ENCODE results near the gene MEOX1. TPM values are rescaled to one million over a fixed set of nuclear protein-coding genes. Genes with fewer than 3 reads are reported as not detected.
"Not testable (repeated sequence)": the region's sequence is repeated elsewhere in the genome, so short reads cannot be mapped to it uniquely, and the experiment has no call there.

The MEOX1 gene
- 0.47 and 0.49 TPM in 2 replicates for total RNA-seq

DNA sequence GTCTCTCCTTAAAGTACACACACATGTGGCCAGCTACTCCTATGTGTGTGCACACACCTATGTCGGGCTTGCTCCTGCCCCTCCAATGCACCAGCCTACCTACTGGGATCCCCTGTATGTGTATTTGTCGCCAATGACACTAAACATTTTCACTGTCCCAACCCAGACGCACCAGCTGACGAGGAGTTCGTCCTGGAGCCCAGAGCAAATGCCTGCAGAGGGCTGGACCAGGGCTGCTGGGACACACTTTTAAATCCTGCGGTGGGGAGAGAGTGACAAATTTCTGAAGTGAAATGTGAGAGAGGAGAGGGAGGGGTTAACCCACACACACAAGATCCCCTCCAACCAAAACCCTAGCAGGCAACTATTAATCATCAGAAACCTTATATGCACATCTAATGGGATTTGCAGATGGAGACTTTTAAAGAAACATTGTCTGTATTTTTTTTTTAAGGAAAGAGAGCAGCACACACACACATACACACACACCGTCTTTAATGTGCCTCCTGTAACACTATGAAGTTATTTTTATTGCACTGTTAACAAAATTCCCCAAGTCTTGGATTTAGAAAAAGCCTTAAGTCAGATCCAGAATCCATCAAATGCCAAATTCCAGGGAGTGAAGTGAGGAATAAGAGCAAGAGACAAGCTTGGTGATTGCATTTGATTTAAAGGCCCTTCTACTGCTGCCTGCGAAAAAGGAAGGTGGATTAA is at the start of gene MEOX1:
Gene MEOX1, minus strand, starts transcription at position 224 of the 714 bp plus-strand sequence. CDS start 388 bp downstream, outside the sequence.
- intact Hi-C loops (cut with micrococcal nuclease), result no loop called here

DNA sequence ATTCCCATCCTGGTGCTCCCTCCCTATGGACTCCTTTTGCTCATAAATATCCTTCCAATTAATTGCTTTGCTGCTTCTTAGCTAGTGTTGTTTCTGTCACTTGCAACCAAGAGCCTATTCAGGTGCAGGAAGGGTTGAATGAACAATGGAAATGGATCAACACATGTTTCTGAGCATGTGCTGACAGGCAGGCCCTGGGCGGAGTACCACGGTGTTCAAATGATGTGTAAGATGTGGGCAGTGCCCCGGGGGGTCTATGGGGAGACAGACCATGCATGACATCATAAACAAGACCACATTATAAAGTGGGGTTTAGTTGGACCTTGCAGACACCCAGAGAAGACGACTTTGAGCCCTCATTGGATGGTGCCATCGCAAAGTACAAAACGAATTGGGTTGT is 48.4 kb upstream of the MEOX1 start:
- intact Hi-C loops (cut with micrococcal nuclease), result no loop called here

DNA sequence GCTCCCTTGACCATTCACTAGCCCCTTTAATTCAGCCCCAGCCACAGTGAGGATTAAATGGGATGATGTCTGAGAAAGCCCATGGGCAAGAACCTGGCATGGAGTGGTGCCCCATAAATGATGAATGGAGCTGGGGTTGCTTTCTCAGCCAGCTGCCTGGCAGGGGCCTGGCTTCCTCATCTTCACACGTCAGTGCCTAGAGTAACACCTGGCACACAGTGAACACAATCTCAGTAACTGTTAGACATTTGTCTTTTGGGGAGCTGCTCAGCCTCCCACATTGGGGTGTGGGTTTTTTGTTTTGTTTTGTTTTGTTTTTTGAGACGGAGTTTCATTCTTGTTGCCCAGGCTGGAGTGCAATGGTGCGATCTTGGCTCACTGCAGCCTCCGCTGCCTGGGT is 47.5 kb upstream of the MEOX1 start:
- intact Hi-C loops (cut with micrococcal nuclease), result no loop called here

DNA sequence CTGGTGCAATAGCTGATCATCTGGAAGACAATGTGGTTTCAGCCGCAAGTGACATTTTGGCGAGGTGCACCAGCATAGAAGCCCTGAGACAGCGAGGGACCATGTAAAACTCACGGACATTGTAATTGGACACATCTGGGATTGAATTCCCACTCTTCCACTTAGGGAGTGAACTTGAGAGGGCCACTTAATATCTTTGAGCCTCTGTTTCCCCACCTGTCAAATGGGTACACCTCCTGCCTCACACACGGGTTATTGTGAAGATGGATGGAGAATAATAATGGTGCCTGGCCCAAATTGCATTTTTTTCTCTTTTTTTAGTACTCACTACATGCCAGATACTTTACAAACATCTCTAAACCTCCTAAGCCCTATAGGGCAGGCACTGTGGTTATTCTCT is 45.5 kb upstream of the MEOX1 start:
- intact Hi-C loops (cut with micrococcal nuclease), result no loop called here

DNA sequence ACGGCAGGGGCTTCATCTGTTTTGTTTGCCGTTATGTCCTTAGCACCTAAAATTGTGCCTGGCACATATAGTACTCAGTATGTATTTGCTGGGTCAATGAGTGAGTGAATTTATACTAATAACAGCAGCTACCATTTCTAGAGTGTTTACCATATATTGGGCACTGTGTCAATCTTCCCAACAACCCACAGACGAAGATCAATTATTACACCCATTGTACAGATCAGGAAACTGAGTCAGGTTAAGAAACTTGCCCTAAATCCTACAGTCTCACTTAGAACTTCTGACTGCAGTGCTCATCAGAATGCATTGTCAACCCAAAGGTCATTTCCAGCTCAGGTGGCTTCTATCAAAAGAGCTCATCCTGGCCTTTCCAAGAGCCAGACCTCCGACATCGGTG is 44.5 kb upstream of the MEOX1 start:
- intact Hi-C loops (cut with micrococcal nuclease), result no loop called here

DNA sequence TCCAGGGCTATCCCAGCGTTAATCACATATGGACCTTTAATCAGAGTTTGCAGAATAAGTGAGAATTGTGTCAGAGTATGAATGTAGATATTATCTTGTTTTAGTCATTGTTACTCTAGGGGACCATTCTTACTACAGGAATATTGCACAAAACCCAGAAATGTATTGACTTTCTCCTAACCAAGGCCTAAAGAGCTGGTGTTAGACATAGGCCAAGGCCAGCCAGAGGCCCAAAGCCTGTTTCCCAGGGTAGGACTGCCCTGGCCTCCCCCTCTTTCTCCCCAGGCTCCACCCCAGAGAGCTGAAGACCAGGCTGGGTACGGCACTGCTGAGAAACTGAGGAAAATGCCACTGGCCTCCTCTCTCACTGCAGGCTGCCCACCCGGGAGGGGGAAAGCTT is 41.9 kb upstream of the MEOX1 start:
- intact Hi-C loops (cut with micrococcal nuclease), result no loop called here

DNA sequence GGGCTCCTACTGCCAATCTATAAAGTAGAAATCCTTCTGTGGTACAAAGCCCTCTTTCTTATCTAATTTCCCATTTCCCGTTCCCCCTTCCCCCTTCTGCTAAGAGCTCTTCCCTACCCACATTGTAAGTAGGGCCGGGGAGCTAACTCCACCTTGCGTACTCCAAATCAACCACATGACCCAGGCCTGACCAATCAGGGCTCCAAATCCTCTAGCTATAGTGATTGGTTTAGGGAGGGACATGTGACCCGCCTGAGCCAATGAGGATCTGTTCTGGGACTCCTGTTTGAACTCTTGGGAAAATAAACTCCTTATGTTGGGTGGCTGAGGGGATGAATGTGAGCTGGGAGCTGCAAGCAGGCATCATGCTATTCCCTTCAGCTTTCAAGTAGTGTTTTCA is 40.9 kb upstream of the MEOX1 start:
- intact Hi-C loops (cut with micrococcal nuclease), result no loop called here

DNA sequence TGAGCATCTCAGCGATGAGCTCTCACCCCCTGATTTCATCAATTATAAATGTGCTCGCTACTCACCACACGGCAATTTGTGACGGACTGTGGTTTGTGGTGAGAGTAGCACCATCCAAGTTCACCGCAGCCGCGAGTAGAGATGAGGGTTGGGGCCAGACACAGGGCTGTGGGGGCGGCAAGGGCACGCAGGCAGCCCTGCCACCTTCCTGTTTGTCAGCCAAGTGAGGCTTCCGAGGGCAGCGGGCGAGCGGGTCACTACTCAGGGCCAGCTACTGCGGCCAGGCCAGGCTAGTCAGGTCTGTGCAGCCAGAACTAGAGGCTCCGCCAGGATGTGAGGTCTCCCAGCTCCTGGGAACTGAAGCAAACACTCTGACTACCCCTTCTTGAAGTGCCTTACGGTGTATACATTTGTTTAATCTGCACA is 39.6 kb upstream of the MEOX1 start:
- intact Hi-C loops (cut with micrococcal nuclease), result no loop called here

DNA sequence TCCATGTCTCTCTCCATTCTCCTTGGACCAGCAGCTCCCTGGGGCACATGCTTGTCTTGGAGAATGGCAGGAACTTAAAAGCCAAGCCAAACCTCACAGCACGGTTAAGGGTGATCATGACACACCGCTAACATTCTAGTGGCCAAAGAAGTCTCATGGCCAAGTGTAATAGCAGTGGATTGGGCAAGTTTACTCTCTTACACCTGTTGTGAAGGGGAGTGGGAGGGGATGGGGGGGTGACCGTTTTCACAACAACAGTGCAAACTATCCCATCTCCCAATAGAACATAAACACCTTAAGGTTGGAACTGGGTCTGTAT is 37.7 kb upstream of the MEOX1 start:
- intact Hi-C loops (cut with micrococcal nuclease), result no loop called here

DNA sequence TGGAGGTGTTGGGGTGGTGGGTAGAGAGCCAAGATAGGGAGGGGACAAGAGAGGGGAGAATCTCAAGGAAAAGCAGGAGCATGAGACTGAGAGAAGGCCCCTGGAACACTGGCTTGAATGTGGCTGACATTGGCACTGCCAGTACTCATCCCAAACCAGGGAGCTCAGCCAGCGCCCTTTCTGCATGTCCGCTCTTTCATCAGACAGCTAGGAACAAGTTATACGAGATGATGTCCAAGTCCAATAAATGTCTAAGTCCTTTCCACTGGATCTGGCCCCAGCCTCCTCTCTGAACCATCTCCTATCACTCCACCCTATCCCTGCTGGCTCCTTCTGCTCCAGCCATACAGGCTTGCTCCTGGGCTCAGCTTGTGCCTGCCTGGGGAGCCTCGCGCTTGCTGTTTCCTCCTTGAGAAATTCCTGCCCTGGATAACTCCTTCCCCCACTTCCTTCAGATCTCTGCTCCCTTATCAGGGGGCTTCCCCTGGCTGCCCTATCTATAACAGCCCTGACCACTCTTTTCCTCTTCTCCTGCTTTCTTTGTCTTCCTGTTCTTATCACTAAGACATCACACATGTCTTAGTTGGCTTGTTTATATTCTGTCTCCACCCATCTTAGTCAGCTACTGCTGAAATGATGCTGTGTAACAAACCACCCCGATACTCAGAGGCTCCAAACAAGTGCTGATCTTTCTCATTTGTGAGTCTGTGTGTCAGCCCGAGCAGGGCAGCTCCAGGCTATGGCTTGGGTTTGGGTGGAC is 37.1 kb upstream of the MEOX1 start:
- intact Hi-C loops (cut with micrococcal nuclease), result no loop called here

DNA sequence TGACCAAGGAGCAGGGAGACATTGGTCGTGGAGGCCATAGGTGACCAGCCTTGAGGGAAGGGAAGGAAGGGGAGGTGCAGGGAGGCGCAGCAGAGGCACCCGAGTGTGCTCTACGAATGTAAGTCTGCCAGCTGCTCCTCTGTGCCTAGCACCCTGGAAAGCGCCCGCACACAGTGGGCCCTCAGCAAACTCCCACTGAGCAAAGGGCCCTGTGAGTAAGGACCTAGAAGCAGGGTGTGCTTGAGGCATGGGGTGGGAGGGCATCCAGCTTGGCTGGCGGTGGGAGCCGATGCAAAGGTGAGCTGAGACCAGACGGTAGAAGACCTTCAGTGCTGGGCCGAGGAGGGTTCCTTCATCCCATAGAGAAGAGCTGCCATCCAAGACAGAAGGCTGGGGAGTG is 36.2 kb upstream of the MEOX1 start:
- intact Hi-C loops (cut with micrococcal nuclease), result no loop called here

DNA sequence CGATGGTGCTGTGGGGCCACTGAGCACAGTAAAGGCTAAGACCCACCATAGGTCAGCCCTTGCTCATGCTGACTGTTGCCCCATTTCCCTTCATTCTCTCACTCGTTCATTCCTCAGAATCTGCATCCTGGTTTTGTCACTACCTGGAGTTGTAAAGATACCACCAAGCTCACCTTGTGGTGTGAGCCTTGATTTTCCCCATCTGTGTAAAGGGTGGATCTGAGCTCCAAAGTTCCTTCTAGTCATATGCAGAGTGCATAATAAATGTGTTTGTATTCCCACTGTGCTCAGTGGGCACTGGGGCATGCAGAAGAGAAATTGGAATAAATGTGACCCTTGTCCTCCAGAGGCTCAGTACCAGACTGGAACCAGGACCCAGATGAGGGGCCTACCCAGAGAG is 35.2 kb upstream of the MEOX1 start:
- intact Hi-C loops (cut with micrococcal nuclease), result no loop called here

DNA sequence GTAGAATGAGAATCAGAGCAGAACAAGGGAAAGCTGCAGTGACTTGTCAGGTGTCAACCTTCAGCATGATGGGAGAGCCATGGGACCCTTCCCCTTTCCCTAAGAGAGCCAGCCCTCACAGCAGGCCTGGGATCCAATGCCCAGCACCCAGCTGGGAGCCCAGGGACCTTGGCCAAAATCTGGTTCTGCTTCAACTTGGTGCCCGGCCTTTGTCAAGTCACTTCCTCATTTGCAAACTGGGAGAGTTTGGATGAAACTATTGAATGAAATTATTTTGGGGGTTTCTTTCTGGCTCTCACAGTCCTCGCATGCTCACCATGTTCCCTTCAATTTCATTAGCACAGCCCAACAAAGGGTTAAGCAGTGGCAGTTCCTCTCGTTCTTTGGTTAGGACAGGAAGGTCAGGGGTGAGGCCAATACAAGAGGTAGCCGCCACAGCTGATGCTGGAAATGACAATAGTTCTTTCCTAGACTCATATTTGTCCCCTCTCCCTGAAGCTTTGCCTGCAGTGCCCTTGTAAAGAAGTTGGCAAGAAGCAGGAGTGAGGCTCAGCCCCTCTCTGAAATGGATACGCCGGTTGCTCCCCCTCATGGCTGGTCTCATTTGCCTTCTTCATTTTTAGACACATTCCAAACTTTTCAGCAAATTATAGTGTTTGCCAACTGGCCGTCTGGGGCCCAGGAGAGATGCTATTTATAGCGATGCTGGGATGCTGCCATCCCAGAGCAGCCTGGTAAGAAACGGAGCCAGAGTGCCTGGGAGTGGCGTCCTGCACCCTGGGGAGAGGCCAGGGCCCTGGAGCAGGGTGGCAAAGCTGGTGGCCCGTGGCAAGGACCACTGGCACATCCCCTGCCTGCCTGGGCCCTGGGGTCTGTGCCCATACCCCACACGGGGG is 34.5 kb upstream of the MEOX1 start:
- intact Hi-C loops (cut with micrococcal nuclease), result loop anchor here (2.0 kb wide), 1 partner anchor 17 kb away; no protein-coding TSS in a partner anchor

DNA sequence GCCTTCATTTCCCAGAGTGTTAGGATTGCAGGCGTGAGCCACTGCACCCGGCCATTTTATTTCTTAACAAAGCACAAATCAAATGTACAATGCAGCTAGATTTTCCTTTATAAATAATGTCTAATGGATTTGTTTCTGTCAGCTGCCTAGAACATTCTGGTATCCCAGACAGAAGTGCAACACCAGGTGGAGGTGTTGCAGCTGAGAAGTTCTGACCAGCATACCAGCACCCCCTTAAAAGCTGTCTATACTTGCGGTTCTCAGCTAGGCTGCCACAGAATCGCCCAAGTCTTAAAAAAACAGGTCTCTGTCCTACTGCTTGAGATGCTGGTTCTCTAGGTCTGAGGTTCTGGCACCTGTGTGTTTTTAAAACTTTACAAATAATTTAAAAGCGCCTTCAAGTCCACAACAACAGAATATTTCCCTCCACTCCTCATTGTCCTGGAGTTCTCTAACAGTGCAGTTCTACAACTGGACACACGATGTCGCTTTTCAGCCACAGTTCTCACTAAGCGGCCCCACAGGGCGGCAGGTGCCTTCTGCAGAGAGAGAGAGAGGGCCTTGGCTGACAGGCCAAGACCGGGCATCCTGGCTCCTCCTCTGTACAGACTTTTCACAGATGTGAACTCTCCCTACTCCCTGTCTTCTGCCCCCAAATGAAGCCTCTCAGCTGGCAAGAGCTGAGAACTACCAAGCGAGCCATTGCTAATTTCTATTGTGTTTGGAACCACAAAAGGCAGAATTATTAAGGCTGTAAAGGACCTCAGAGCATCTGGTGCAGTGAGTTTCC is 32.6 kb upstream of the MEOX1 start:
- intact Hi-C loops (cut with micrococcal nuclease), result loop anchor here (1.0 to 5.0 kb wide), 4 partner anchors 19 to 153 kb away; partner anchors contain the start of gene CD300LG

DNA sequence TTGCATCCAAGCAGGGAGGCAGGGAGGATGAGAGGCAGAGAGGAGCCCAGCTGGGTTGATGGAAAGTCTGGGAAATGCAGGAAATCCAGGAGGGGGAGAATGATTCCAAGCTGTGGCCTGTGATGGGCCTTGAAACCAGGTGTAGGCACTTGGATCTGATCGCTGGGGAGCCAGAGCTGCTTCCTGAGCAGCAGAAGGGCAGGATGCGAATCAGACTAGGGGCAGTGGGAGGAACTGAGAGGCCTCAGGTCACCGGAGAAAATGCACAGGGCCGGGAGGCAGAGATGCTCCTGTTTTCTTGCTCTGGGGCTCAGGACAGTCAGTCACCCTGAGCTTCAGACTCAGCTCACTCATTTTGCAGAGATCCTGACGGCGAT is 29.6 kb upstream of the MEOX1 start:
- intact Hi-C loops (cut with micrococcal nuclease), result loop anchor here (5.0 kb wide), 1 partner anchor 156 kb away; the partner anchor contains the start of gene CD300LG

DNA sequence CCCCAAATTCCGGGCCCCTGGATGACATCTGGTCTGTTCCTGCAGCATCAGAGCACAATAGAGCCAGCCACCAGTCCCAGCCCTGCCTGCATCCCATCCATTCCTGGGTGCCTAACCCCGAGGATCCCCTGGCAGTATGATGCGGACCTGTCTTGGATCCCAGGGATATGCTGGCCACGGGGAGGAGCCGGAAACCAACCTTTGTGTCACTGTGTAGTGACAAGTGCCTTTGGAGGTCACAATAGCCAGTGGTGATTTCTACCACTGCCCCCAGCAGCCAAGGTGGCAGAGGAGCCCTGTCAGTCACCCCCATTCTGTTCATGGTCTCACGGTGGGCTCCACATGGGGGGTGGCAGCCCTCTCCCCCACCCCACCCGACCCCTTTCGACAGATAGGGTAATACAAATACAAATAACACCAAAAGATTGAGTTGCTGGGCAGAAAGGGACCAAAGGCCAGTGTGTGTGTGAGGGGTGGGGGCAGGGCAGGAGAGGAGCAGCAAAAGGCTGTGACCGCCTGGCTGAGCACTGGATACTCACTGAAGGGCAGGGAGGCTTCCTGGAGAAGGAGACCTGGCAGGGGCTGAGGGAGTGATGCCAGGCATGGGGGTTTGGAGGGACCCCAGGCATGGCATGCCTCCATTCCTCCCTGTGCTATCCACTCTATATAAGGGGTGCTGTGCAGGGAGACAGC is 29.0 kb upstream of the MEOX1 start:
- intact Hi-C loops (cut with micrococcal nuclease), result loop anchor here (5.0 kb wide), 1 partner anchor 157 kb away; the partner anchor contains the start of gene CD300LG

DNA sequence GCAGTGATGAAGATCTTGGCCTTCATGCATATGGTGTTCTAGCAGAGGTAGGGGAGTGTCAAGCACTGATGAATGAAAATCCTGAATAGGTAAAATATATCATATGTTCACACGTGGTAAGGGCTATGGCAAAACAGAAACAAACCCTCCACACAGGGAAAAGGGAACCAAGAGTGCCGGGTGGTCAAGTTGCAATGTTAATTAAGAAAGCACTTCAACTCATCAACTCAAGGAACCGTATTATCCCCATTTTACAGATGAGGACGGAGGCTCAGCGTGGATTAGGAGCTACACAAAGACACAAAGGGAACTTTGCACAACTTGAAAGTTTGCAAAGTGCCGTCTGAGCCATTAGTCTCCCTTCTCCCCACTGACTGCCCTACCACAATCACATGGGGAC is 28.1 kb upstream of the MEOX1 start:
- intact Hi-C loops (cut with micrococcal nuclease), result loop anchor here (5.0 kb wide), 1 partner anchor 157 kb away; the partner anchor contains the start of gene CD300LG

DNA sequence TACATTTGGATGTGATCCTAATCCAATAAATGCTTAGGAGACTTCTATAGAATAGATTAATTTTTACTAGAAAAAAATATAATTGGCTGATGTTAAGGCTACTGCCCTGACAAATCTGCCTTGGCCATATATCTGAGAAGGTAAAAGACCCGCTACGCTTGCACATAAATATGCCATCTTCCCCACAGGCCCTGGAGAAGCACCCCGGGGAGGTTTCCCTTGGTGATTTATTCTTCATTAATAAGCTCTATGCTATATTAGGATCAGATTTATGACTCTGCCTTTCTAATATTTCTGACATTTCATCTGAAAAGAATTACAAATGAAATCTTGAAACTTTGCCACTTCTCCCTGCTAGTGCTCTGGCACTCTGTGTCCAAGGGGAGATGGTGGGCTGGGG is 27.4 kb upstream of the MEOX1 start:
- intact Hi-C loops (cut with micrococcal nuclease), result no loop called here

DNA sequence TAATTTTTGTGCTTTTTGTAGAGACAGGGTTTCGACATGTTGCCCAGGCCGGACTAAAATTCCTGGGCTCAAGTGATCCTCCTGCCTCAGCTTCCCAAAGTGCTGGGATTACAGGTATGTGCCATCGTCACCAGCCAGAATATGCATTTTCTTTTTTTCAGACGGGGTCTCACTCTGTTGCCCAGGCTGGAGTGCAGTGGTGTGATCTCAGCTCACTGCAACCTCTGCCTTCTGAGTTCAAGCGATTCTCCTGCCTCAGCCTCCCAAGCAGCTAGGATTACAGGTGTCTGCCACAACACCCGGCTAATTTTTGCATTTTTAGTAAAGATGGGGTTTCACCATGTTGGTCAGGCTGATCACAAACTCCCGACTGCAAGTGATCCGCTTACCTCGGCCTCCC is 25.2 kb upstream of the MEOX1 start:
- intact Hi-C loops (cut with micrococcal nuclease), result not testable (repeated sequence)

DNA sequence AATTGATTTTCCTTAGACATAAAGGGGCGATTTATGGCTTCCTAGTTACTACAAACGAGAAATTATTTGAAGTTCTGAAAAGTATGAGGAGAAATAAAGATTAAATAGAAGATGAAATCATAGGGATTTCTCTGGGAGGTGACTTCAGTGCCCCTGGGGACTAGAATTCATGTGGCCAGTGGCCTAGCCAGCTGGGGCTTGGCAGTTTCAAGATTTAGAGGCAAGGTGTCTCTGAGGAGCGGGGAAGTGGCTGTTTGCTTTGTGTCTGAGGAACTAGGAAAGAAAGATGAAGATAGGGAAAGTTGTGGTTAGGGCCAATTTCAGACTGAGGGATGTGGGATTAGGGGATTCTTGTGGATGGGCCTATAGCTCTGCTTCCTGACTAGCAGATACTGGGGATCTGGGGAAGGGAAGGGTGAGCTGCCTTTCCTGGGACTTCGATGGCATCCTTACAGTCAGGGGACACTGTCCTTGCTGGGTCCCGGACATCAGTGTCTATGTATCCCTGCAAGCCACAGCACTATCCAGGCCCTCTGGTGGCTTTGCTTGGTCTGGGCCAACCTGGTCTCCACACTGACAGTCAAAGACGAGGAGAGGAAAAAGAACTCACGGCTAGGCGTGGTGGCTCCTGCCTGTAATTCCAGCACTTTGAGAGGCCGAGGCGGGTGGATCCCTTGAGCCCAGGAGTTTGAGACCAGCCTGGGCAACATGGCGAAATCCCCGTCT is 22.4 kb upstream of the MEOX1 start:
- intact Hi-C loops (cut with micrococcal nuclease), result no loop called here

Data from T-helper 1 cell treated with Interleukin-12 subunit alpha and Interleukin-12 subunit beta and Interleukin-4 antibody, amounts not matched to agents 30 ng/mL and 1 ng/mL, for 36 hours (primary cell).